DOHH2 (cell line): Measurements from ENCODE around the gene TAP2.

Source experiments
- H3F3A ChIP-seq: fragments of 200-600 bp; sonication (generic), shearing (Covaris generic); 2 replicates; pipeline ENCODE4 v1.6.0; 2016; ENCODE audit warnings: antibody characterized with exemption, mild to moderate bottlenecking; ENCODE audit not compliant: control insufficient read depth, insufficient read depth
- H3K27ac ChIP-seq: fragments of 200-600 bp; sonication (generic); 2 replicates; pipeline ENCODE4 v1.5.1; 2014; ENCODE audit warnings: low read depth, mild to moderate bottlenecking, low read length, moderate library complexity
- H3K27me3 ChIP-seq: fragments of 200-600 bp; sonication (generic); 2 replicates; pipeline ENCODE4 v1.6.1; 2014; ENCODE audit warnings: mild to moderate bottlenecking, low read length, mixed read lengths; ENCODE audit not compliant: control insufficient read depth
- H3K36me3 ChIP-seq: fragments of 200-600 bp; sonication (generic); 2 replicates; pipeline ENCODE4 v1.6.1; 2014; ENCODE audit warnings: mild to moderate bottlenecking, low read length, moderate library complexity, mixed read lengths; ENCODE audit not compliant: control insufficient read depth
- H3K4me1 ChIP-seq: fragments of 200-600 bp; sonication (generic); 2 replicates; pipeline ENCODE4 v1.6.1; 2014; ENCODE audit warnings: mild to moderate bottlenecking, low read length, mixed read lengths; ENCODE audit not compliant: control insufficient read depth
- H3K4me2 ChIP-seq: fragments of 200-600 bp; sonication (generic); 2 replicates; pipeline ENCODE4 v1.6.0; 2014; ENCODE audit warnings: mild to moderate bottlenecking, low read length, moderate library complexity
- H3K4me3 ChIP-seq: fragments of 200-600 bp; sonication (generic); 2 replicates; pipeline ENCODE4 v1.5.1; 2014; ENCODE audit warnings: mild to moderate bottlenecking, low read length, mixed read lengths
- H3K79me2 ChIP-seq: fragments of 200-600 bp; sonication (generic); 2 replicates; pipeline ENCODE4 v1.6.1; 2014; ENCODE audit warnings: mild to moderate bottlenecking, low read length, mixed read lengths; ENCODE audit not compliant: control insufficient read depth
- H3K9me2 ChIP-seq: fragments of 200-600 bp; sonication (generic); replicated peaks from 2 replicates; pipeline ENCODE4 v1.6.1; 2014; ENCODE audit warnings: mild to moderate bottlenecking, low read length, mixed read lengths; ENCODE audit not compliant: control insufficient read depth
- H3K9me3 ChIP-seq: fragments of 200-600 bp; sonication (generic); 2 replicates; pipeline ENCODE4 v1.6.1; 2014; ENCODE audit warnings: antibody characterized with exemption, low read length, mixed read lengths; ENCODE audit not compliant: control insufficient read depth, insufficient read depth
- H4K20me1 ChIP-seq: fragments of 200-600 bp; sonication (generic); 2 replicates; pipeline ENCODE4 v1.6.0; 2014; ENCODE audit warnings: low read depth, mild to moderate bottlenecking, antibody characterized with exemption, low read length, moderate library complexity; ENCODE audit not compliant: control insufficient read depth, insufficient read depth
- EZH2phosphoT487 ChIP-seq: fragments of 200-600 bp; sonication (generic); IDR thresholded peaks from 2 replicates; pipeline ENCODE4 v1.6.1; 2017; ENCODE audit warnings: borderline replicate concordance, mild to moderate bottlenecking, antibody characterized with exemption, low read length, moderate library complexity, mixed read lengths
- TF ChIP-seq, protein P1 (sequence below): fragments of 200-600 bp; sonication (generic); IDR thresholded peaks from one replicate; pipeline ENCODE4 v1.5.1; 2014; ENCODE audit warnings: antibody characterized with exemption, mild to moderate bottlenecking, low read depth, low read length; ENCODE audit not compliant: poor library complexity, severe bottlenecking

The TAP2 gene

DNA sequence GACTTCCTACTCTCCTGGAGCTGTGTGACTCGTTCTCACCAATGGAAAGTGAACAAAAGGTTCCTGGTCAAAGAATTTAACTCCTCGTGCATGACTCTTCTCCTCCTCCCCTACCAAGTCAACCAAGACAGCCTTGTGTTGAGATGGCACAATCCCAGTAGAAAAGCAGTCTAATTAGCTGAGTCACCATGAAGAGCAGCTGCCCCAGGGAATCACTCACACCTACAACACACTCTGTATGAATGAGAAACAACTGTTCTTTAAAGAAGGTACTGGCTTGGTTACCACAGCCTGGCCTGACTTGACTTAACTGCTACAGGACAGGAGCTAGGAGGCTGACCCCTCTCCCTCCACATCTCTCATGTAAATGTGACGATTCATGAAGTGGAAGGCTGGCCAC lies 18.8 kb downstream of the TAP2 start:
- Histone ChIP-seq H4K20me1 (no peaks in the 10 kb centered on the region), H3K27me3 (no peaks in the 10 kb centered on the region), H3K9me3 (no peaks in the 10 kb centered on the region), H3K79me2 (peaks cover 9% of the 10 kb centered on the region), H3K4me3 (no peak overlapping the region), H3K27ac (no peak overlapping the region), H3K9me2 (no peaks in the 10 kb centered on the region), H3F3A (peaks cover 19% of the 10 kb centered on the region), H3K36me3 (peaks cover 15% of the 10 kb centered on the region), H3K4me1 (peaks cover 71% of the 10 kb centered on the region), H3K4me2 (no peak overlapping the region)
- TF ChIP-seq EZH2phosphoT487: no peak
- TF ChIP-seq, protein P1, sequence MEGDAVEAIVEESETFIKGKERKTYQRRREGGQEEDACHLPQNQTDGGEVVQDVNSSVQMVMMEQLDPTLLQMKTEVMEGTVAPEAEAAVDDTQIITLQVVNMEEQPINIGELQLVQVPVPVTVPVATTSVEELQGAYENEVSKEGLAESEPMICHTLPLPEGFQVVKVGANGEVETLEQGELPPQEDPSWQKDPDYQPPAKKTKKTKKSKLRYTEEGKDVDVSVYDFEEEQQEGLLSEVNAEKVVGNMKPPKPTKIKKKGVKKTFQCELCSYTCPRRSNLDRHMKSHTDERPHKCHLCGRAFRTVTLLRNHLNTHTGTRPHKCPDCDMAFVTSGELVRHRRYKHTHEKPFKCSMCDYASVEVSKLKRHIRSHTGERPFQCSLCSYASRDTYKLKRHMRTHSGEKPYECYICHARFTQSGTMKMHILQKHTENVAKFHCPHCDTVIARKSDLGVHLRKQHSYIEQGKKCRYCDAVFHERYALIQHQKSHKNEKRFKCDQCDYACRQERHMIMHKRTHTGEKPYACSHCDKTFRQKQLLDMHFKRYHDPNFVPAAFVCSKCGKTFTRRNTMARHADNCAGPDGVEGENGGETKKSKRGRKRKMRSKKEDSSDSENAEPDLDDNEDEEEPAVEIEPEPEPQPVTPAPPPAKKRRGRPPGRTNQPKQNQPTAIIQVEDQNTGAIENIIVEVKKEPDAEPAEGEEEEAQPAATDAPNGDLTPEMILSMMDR: no peak

DNA sequence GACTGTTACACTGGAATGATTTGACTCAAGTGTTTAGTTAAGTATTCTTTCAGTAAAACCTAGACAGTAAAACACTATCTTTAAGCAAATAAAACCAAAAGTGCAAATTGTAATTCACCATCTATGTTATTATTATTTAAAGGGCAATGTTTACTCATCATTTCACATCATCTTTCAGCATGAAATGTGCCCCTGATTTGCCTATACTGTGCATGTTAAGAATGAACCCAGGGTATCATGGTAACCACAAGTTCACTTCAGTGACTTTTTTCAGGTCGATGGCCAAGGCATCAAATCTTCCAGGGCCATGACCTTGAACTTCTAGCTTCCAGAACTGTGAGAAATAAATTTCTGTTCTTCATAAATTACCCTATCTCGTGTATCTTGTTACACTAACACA lies 19.7 kb downstream of the TAP2 start:
- Histone ChIP-seq H3K36me3 (peaks cover 23% of the 10 kb centered on the region), H3K9me3 (no peaks in the 10 kb centered on the region), H3K4me1 (peaks cover 79% of the 10 kb centered on the region), H3K4me2 (peak overlapping the region; percentile 27), H4K20me1 (no peaks in the 10 kb centered on the region), H3F3A (peaks cover 19% of the 10 kb centered on the region), H3K79me2 (peaks cover 18% of the 10 kb centered on the region), H3K27ac (no peak overlapping the region), H3K9me2 (no peaks in the 10 kb centered on the region), H3K4me3 (0 out of 2 replicates have a peak overlapping the region, but pooled peaks have one; percentile 6), H3K27me3 (no peaks in the 10 kb centered on the region)
- TF ChIP-seq, protein P1: no peak

- H3K4me1 ChIP-seq: peaks cover 77% of the 10 kb centered on the region
- peaks cover 19% of the 10 kb centered on the region for H3F3A ChIP-seq
- H3K9me3 ChIP-seq: no peaks in the 10 kb centered on the region
- no peaks in the 10 kb centered on the region for H3K27me3 ChIP-seq
- H3K9me2 ChIP-seq: no peaks in the 10 kb centered on the region
- peak within 1 kb of the TSS; percentile 93 for H3K4me2 ChIP-seq
- no peaks in the 10 kb centered on the region for H4K20me1 ChIP-seq
- peaks cover 24% of the 10 kb centered on the region for H3K79me2 ChIP-seq
- TF ChIP-seq, protein P1: no peak
- TF ChIP-seq EZH2phosphoT487: no peak
- peak within 1 kb of the TSS; percentile 75 for H3K4me3 ChIP-seq
- peak within 1 kb of the TSS; percentile 97 for H3K27ac ChIP-seq
- peaks cover 44% of the 10 kb centered on the region for H3K36me3 ChIP-seq
These were observed 21.8 kb downstream of the TAP2 start, which contains the start of gene HLA-DOB for GRCh38 chr6:32816746-32817204. Gene HLA-DOB, minus strand, starts transcription at chr6:32817002. Its CDS starts 51 bp downstream, at chr6:32816951.
